ENCODE measurements around the gene ASXL1. TPM values are rescaled to one million over a fixed set of nuclear protein-coding genes. Genes with fewer than 3 reads are reported as not detected.

Gene ASXL1
- polyA plus RNA-seq, 1 of the 3 experiments (the other 2 are of a cell fraction) = 36.6 TPM

GRCh38 chr20:32332614-32333013 is 25.5 kb upstream of the ASXL1 start:
- Histone ChIP-seq H3F3A (replicated peaks; ENCODE audit: insufficient read depth) (peaks cover under 1% of the 10 kb centered on the region), H3K27me3 (ENCODE audit: insufficient read depth) (no peaks in the 10 kb centered on the region), H3K36me3 (replicated peaks in 1 of 2; ENCODE audit: control insufficient read depth in 1 of 2, insufficient read depth in 2 of 2, low read length in 1 of 2) (peaks cover 9 to 40% of the 10 kb centered on the region in 2 experiments), H3K79me2 (ENCODE audit: insufficient read depth) (no peaks in the 10 kb centered on the region), H3K27ac (ENCODE audit: low read depth in 2 of 2, low read length in 1 of 2) (no peak overlapping the region), H3K4me3 (ENCODE audit: low read depth in 2 of 2, low read length in 1 of 2) (no peak overlapping the region), H3K9ac (no peak overlapping the region), H2AFZ (ENCODE audit: low read depth) (no peak overlapping the region), H4K20me1 (ENCODE audit: insufficient read depth) (no peaks in the 10 kb centered on the region), H3K9me2 (no peaks in the 10 kb centered on the region), H3K4me2 (no peak overlapping the region), H3K9me3 (no peaks in the 10 kb centered on the region), H3K4me1 (ENCODE audit: control insufficient read depth in 1 of 2, insufficient read depth in 2 of 2, low read depth in 1 of 2, low read length in 1 of 2) (peaks cover 0 to 11% of the 10 kb centered on the region in 2 experiments; a peak in 1 of 4 replicates)
- DNase-seq = no peak
- POLR2A ChIA-PET = no interaction called here
- CTCF ChIA-PET = interaction anchor here (1.4 kb wide), 1 partner anchor 124 kb away, joined by 3 read pairs; no protein-coding TSS in a partner anchor
- TF ChIP-seq EZH2phosphoT487 (IDR thresholded peaks at IDR 0.05; ENCODE audit: borderline replicate concordance, low read depth) (no peak), GATA2 (CRISPR knock-in tag; IDR thresholded peaks at IDR 0.05) (no peak), NFIC (IDR thresholded peaks at IDR 0.05; ENCODE audit: borderline replicate concordance) (peak; percentile 10; the same call in 1 of the 2 replicates), PBX3 (IDR thresholded peaks at IDR 0.05) (no peak)
- TF ChIP-seq, protein P1, sequence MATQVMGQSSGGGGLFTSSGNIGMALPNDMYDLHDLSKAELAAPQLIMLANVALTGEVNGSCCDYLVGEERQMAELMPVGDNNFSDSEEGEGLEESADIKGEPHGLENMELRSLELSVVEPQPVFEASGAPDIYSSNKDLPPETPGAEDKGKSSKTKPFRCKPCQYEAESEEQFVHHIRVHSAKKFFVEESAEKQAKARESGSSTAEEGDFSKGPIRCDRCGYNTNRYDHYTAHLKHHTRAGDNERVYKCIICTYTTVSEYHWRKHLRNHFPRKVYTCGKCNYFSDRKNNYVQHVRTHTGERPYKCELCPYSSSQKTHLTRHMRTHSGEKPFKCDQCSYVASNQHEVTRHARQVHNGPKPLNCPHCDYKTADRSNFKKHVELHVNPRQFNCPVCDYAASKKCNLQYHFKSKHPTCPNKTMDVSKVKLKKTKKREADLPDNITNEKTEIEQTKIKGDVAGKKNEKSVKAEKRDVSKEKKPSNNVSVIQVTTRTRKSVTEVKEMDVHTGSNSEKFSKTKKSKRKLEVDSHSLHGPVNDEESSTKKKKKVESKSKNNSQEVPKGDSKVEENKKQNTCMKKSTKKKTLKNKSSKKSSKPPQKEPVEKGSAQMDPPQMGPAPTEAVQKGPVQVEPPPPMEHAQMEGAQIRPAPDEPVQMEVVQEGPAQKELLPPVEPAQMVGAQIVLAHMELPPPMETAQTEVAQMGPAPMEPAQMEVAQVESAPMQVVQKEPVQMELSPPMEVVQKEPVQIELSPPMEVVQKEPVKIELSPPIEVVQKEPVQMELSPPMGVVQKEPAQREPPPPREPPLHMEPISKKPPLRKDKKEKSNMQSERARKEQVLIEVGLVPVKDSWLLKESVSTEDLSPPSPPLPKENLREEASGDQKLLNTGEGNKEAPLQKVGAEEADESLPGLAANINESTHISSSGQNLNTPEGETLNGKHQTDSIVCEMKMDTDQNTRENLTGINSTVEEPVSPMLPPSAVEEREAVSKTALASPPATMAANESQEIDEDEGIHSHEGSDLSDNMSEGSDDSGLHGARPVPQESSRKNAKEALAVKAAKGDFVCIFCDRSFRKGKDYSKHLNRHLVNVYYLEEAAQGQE (IDR thresholded peaks at IDR 0.05; ENCODE audit: low read depth, low read length) = no peak
- WGBS (ENCODE audit: low lambda C conversion rate) = 73% methylated on average over 3 of the region's 3 CpGs

DNA sequence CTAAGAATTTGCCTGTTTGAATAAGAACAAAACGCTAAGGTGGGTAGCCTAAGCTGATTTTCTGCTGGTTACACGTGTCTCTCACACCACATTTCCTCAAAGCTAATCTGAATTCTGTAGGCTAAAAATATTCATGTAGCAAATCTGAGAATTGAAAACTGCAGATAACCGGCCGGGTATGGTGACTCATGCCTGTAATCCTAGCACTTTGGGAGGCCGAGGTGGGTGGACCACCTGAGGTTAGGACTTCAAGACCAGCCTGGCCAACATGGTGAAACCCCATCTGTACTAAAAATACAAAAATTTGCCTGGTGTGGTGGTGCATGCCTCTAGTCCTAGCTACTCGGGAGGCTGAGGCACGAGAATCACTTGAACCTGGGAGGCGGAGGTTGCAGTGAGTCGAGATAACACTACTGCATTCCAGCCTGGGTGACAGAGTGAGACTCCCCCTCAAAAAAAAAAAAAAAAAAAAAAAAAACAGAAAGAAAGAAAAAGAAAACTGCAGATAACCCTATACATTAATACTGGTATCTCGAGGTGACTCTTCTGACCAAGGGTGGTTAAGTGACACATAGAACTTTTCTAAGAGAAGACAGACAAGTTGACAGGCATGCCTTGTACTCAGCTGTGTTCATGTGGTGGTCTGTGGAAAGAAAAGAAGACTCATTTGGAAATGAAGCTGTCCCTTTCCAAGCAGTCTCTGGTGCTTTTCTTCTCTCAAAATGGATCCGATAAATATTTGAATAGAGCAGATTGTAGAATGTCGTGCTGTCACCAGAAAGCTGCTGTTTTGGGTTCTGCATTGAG is 24.7 kb upstream of the ASXL1 start:
- CTCF ChIA-PET = interaction anchor here (1.4 kb wide), 1 partner anchor 124 kb away, joined by 3 read pairs; no protein-coding TSS in a partner anchor
- H3K9ac ChIP-seq = no peak overlapping the region

More for the DNA sequence above, 24.7 kb upstream of the ASXL1 start:
- H3K27me3 ChIP-seq (ENCODE audit: insufficient read depth) = no peaks in the 10 kb centered on the region
- DNase-seq = no peak
- no peak overlapping the region for H3K4me3 ChIP-seq (ENCODE audit: low read depth in 2 of 2, low read length in 1 of 2)
- H3K9me2 ChIP-seq = no peaks in the 10 kb centered on the region
- no peak overlapping the region for H3K4me2 ChIP-seq
- no peaks in the 10 kb centered on the region for H3F3A ChIP-seq (replicated peaks; ENCODE audit: insufficient read depth)
- no peak overlapping the region for H3K27ac ChIP-seq (ENCODE audit: low read depth in 2 of 2, low read length in 1 of 2)
- H3K4me1 ChIP-seq (ENCODE audit: control insufficient read depth in 1 of 2, insufficient read depth in 2 of 2, low read depth in 1 of 2, low read length in 1 of 2) = peaks cover 0 to 11% of the 10 kb centered on the region in 2 experiments; a peak in 1 of 4 replicates
- 90% methylated on average over 12 of the region's 12 CpGs for whole genome bisulfite sequencing (ENCODE audit: low lambda C conversion rate)
- no peaks in the 10 kb centered on the region for H3K9me3 ChIP-seq
- peaks cover 9 to 40% of the 10 kb centered on the region in 2 experiments for H3K36me3 ChIP-seq (replicated peaks in 1 of 2; ENCODE audit: control insufficient read depth in 1 of 2, insufficient read depth in 2 of 2, low read length in 1 of 2)
- no peak overlapping the region for H2AFZ ChIP-seq (ENCODE audit: low read depth)
- TF ChIP-seq CHD2 (IDR thresholded peaks at IDR 0.05; ENCODE audit: low read length, partially characterized antibody) (no peak), SMC3 (IDR thresholded peaks at IDR 0.05; ENCODE audit: low read depth, low read length) (no peak), FOXM1 (IDR thresholded peaks at IDR 0.05; ENCODE audit: low read depth) (no peak), RFX5 (IDR thresholded peaks at IDR 0.05; ENCODE audit: low read length) (no peak), ELF1 (IDR thresholded peaks at IDR 0.05) (no peak), GABPA (IDR thresholded peaks at IDR 0.05; ENCODE audit: low read depth) (no peak), FOSL2 (IDR thresholded peaks at IDR 0.05; ENCODE audit: borderline replicate concordance, low read depth) (no peak), SIN3A (IDR thresholded peaks at IDR 0.05; ENCODE audit: borderline replicate concordance, low read depth, low read length) (no peak), GATA2 (CRISPR knock-in tag; IDR thresholded peaks at IDR 0.05) (no peak)
- TF ChIP-seq, protein P2, sequence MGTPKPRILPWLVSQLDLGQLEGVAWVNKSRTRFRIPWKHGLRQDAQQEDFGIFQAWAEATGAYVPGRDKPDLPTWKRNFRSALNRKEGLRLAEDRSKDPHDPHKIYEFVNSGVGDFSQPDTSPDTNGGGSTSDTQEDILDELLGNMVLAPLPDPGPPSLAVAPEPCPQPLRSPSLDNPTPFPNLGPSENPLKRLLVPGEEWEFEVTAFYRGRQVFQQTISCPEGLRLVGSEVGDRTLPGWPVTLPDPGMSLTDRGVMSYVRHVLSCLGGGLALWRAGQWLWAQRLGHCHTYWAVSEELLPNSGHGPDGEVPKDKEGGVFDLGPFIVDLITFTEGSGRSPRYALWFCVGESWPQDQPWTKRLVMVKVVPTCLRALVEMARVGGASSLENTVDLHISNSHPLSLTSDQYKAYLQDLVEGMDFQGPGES (IDR thresholded peaks at IDR 0.05; ENCODE audit: low read depth, low read length) = no peak
- TF ChIP-seq, protein P3, sequence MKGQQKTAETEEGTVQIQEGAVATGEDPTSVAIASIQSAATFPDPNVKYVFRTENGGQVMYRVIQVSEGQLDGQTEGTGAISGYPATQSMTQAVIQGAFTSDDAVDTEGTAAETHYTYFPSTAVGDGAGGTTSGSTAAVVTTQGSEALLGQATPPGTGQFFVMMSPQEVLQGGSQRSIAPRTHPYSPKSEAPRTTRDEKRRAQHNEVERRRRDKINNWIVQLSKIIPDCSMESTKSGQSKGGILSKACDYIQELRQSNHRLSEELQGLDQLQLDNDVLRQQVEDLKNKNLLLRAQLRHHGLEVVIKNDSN (IDR thresholded peaks at IDR 0.05; ENCODE audit: borderline replicate concordance, low read depth) = no peak
- POLR2A ChIA-PET = no interaction called here
- no peaks in the 10 kb centered on the region for H4K20me1 ChIP-seq (ENCODE audit: insufficient read depth)
- H3K79me2 ChIP-seq (ENCODE audit: insufficient read depth) = no peaks in the 10 kb centered on the region
